Measurements from ENCODE around the gene NEFH.
A peak's percentile ranks its signal among the peaks of the same experiment; 100 is the strongest.

The NEFH gene

GRCh38 chr22:29481265-29482000 is 1.4 kb downstream of the NEFH start:
- TF ChIP-seq CTCF (conservative IDR thresholded peaks at IDR 0.05; ENCODE audit: control insufficient read depth, insufficient read depth, low read depth, low read length): no peak
- peak; percentile 7 for DNase-seq (ENCODE audit: low read depth)
- H3K4me3 ChIP-seq (ENCODE audit: control insufficient read depth, low read depth, low read length): peak overlapping the region; percentile 16

- H3K4me3 ChIP-seq (ENCODE audit: control insufficient read depth, low read depth, low read length): no peak overlapping the region
- TF ChIP-seq CTCF (conservative IDR thresholded peaks at IDR 0.05; ENCODE audit: control insufficient read depth, insufficient read depth, low read depth, low read length): no peak
- no peak for DNase-seq (ENCODE audit: low read depth)
Observed at GRCh38 chr22:29482253-29482652, 2.2 kb downstream of the NEFH start.

GRCh38 chr22:29482726-29483125 is 2.7 kb downstream of the NEFH start:
- no peak for DNase-seq (ENCODE audit: low read depth)
- TF ChIP-seq CTCF (conservative IDR thresholded peaks at IDR 0.05; ENCODE audit: control insufficient read depth, insufficient read depth, low read depth, low read length): no peak
- no peak overlapping the region for H3K4me3 ChIP-seq (ENCODE audit: control insufficient read depth, low read depth, low read length)

- no peak overlapping the region for H3K4me3 ChIP-seq (ENCODE audit: control insufficient read depth, low read depth, low read length)
- no peak for TF ChIP-seq CTCF (conservative IDR thresholded peaks at IDR 0.05; ENCODE audit: control insufficient read depth, insufficient read depth, low read depth, low read length)
- no peak for DNase-seq (ENCODE audit: low read depth)
Observed at GRCh38 chr22:29483254-29483653, 3.2 kb downstream of the NEFH start.

GRCh38 chr22:29484642-29485041 is 4.6 kb downstream of the NEFH start:
- no peak overlapping the region for H3K4me3 ChIP-seq (ENCODE audit: control insufficient read depth, low read depth, low read length)

GRCh38 chr22:29485448-29485847 is 5.4 kb downstream of the NEFH start:
- TF ChIP-seq CTCF (conservative IDR thresholded peaks at IDR 0.05; ENCODE audit: control insufficient read depth, insufficient read depth, low read depth, low read length): no peak

More at GRCh38 chr22:29484642-29485041, 4.6 kb downstream of the NEFH start:
- TF ChIP-seq CTCF (conservative IDR thresholded peaks at IDR 0.05; ENCODE audit: control insufficient read depth, insufficient read depth, low read depth, low read length): no peak
- DNase-seq (ENCODE audit: low read depth): no peak

More at GRCh38 chr22:29485448-29485847, 5.4 kb downstream of the NEFH start:
- no peak overlapping the region for H3K4me3 ChIP-seq (ENCODE audit: control insufficient read depth, low read depth, low read length)
- no peak for DNase-seq (ENCODE audit: low read depth)
